ENCODE measurements around the gene UGGT1. TPM values are rescaled to one million over a fixed set of nuclear protein-coding genes. Genes with fewer than 3 reads are reported as not detected.
A peak's percentile ranks its signal among the peaks of the same experiment; 100 is the strongest.

Gene UGGT1
- total and polyA plus RNA-seq, 2 donors from 2014 or later: 7.0 to 52.3 TPM

DNA sequence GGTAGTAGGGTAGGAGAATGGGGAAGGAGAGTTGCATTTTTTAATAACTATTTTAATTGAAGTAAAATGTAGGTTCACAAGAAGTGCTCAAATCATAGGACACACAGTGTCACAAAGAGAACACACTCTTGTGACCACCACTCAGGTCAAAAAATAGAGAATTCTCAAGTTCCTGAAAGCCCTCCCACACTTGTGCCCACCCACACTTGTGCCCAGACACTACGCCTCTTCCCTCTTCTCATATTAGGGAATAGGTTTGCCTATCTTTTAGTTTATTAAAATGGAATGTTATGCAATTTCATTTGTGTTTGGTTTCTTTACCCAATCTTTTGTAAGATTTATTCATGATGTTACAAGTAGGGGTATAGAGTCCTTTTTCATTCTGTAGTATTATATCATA lies 67.2 kb downstream of the UGGT1 start:
- Histone ChIP-seq H3K27me3 (ENCODE audit: control insufficient read depth, insufficient read depth, low read length) (no peaks in the 10 kb centered on the region), H3K9ac (ENCODE audit: low read length in 3 of 3) (no peak overlapping the region), H3K27ac (ENCODE audit: low read depth in 2 of 2, low read length in 2 of 2) (no peak overlapping the region), H3K36me3 (ENCODE audit: control insufficient read depth in 2 of 3, insufficient read depth in 3 of 3, low read length in 3 of 3) (peaks cover 0 to 32% (median 23%) of the 10 kb centered on the region in 3 donors), H3K4me1 (ENCODE audit: control insufficient read depth in 2 of 3, insufficient read depth in 2 of 3, low read depth in 1 of 3, low read length in 3 of 3) (no peaks in the 10 kb centered on the region), H3K4me3 (ENCODE audit: low read length in 3 of 3) (no peak overlapping the region), H3K9me3 (ENCODE audit: control insufficient read depth in 2 of 3, insufficient read depth in 1 of 3, low read length in 3 of 3) (no peaks in the 10 kb centered on the region)
- no peak for DNase-seq
- intact Hi-C loops (cut with DNase I): no loop called here
- TF ChIP-seq, protein P1, sequence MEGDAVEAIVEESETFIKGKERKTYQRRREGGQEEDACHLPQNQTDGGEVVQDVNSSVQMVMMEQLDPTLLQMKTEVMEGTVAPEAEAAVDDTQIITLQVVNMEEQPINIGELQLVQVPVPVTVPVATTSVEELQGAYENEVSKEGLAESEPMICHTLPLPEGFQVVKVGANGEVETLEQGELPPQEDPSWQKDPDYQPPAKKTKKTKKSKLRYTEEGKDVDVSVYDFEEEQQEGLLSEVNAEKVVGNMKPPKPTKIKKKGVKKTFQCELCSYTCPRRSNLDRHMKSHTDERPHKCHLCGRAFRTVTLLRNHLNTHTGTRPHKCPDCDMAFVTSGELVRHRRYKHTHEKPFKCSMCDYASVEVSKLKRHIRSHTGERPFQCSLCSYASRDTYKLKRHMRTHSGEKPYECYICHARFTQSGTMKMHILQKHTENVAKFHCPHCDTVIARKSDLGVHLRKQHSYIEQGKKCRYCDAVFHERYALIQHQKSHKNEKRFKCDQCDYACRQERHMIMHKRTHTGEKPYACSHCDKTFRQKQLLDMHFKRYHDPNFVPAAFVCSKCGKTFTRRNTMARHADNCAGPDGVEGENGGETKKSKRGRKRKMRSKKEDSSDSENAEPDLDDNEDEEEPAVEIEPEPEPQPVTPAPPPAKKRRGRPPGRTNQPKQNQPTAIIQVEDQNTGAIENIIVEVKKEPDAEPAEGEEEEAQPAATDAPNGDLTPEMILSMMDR (IDR thresholded peaks at IDR 0.05; ENCODE audit: borderline replicate concordance, extremely low read depth, insufficient read depth): no peak
- FAIRE-seq: no peak

DNA sequence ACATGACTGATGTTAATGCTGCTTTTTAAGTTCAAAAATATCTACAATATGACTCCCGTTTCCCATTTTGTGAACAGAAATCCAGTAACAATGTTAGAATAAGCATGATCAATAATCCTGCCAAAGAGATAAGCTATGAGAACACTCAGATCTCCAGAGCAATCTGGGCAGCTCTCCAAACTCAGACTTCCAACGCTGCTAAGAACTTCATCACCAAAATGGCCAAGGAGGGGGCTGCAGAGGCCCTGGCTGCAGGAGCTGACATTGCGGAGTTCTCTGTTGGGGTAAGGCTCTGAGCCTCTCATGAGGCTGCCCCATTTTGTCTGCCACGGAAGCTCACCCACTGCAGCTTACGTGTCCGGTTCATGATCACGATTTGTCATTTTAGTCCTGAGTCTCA lies 68.4 kb downstream of the UGGT1 start:
- Histone ChIP-seq H3K27ac (ENCODE audit: low read depth in 2 of 2, low read length in 2 of 2) (no peak overlapping the region), H3K27me3 (ENCODE audit: control insufficient read depth, insufficient read depth, low read length) (no peaks in the 10 kb centered on the region), H3K4me3 (ENCODE audit: low read length in 3 of 3) (no peak overlapping the region), H3K4me1 (ENCODE audit: control insufficient read depth in 2 of 3, insufficient read depth in 2 of 3, low read depth in 1 of 3, low read length in 3 of 3) (no peaks in the 10 kb centered on the region), H3K9me3 (ENCODE audit: control insufficient read depth in 2 of 3, insufficient read depth in 1 of 3, low read length in 3 of 3) (no peaks in the 10 kb centered on the region), H3K9ac (ENCODE audit: low read length in 3 of 3) (no peak overlapping the region), H3K36me3 (ENCODE audit: control insufficient read depth in 2 of 3, insufficient read depth in 3 of 3, low read length in 3 of 3) (peaks cover 0 to 21% (median 17%) of the 10 kb centered on the region in 3 donors)
- no peak for FAIRE-seq
- peak in 1 of 5 donors; percentile 26 for DNase-seq
- intact Hi-C loops (cut with DNase I): no loop called here
- TF ChIP-seq, protein P1 (IDR thresholded peaks at IDR 0.05; ENCODE audit: borderline replicate concordance, extremely low read depth, insufficient read depth): no peak

- Histone ChIP-seq H3K4me1 (ENCODE audit: control insufficient read depth in 2 of 3, insufficient read depth in 2 of 3, low read depth in 1 of 3, low read length in 3 of 3) (no peaks in the 10 kb centered on the region), H3K9ac (ENCODE audit: low read length in 3 of 3) (no peak overlapping the region), H3K4me3 (ENCODE audit: low read length in 3 of 3) (no peak overlapping the region), H3K9me3 (ENCODE audit: control insufficient read depth in 2 of 3, insufficient read depth in 1 of 3, low read length in 3 of 3) (no peaks in the 10 kb centered on the region), H3K27ac (ENCODE audit: low read depth in 2 of 2, low read length in 2 of 2) (no peak overlapping the region), H3K27me3 (ENCODE audit: control insufficient read depth, insufficient read depth, low read length) (no peaks in the 10 kb centered on the region), H3K36me3 (ENCODE audit: control insufficient read depth in 2 of 3, insufficient read depth in 3 of 3, low read length in 3 of 3) (peaks cover 0 to 19% (median 13%) of the 10 kb centered on the region in 3 donors)
- FAIRE-seq (no peak), DNase-seq (no peak)
- intact Hi-C loops (cut with DNase I): no loop called here
- TF ChIP-seq, protein P1 (IDR thresholded peaks at IDR 0.05; ENCODE audit: borderline replicate concordance, extremely low read depth, insufficient read depth): no peak
These were observed 69.7 kb downstream of the UGGT1 start for GRCh38 chr2:128160616-128161275.

Data from kidney (tissue), 14 donors.